K562 (cell line): Measurements from ENCODE around the gene PDIA5. TPM values are rescaled to one million over a fixed set of nuclear protein-coding genes. Genes with fewer than 3 reads are reported as not detected.

Experiments
- ARID2 ChIP-seq: fragments of 450-650 bp; IDR thresholded peaks from 2 replicates; pipeline ENCODE4 v1.6.1; 2017; ENCODE audit warnings: antibody characterized with exemption, mild to moderate bottlenecking
- CBFA2T3 ChIP-seq: fragments of 450-650 bp; IDR thresholded peaks from 2 replicates; pipeline ENCODE4 v1.6.1; 2017
- CREBBP ChIP-seq: IDR thresholded peaks from one replicate; pipeline ENCODE4 v1.6.1; 2012; ENCODE audit warnings: low read depth, mild to moderate bottlenecking, control low read depth, inconsistent platforms, low read length
- DPF2 ChIP-seq: fragments of 450-650 bp; IDR thresholded peaks from 2 replicates; pipeline ENCODE4 v1.6.1; 2016
- EWSR1 ChIP-seq: fragments of 450-650 bp; IDR thresholded peaks from 2 replicates; pipeline ENCODE4 v1.6.1; 2018; ENCODE audit warnings: borderline replicate concordance, mild to moderate bottlenecking, low read depth, moderate library complexity; ENCODE audit not compliant: partially characterized antibody
- GTF2A2 ChIP-seq: IDR thresholded peaks from 2 replicates; pipeline ENCODE4 v1.6.1; 2016; ENCODE audit warnings: mild to moderate bottlenecking, missing genetic modification characterization, missing compliant biosample characterization
- KAT8 ChIP-seq: fragments of 450-650 bp; IDR thresholded peaks from 2 replicates; pipeline ENCODE4 v1.6.1; 2016; ENCODE audit warnings: low read depth, mild to moderate bottlenecking
- LEF1 ChIP-seq: fragments of 450-650 bp; IDR thresholded peaks from 2 replicates; pipeline ENCODE4 v1.6.1; 2016; ENCODE audit warnings: mild to moderate bottlenecking
- PML ChIP-seq: IDR thresholded peaks from 2 replicates; pipeline ENCODE4 v1.6.1; 2012; ENCODE audit warnings: low read length, inconsistent platforms
- POLR2AphosphoS2 ChIP-seq: IDR thresholded peaks from 2 replicates; pipeline ENCODE4 v1.6.1; 2012; ENCODE audit warnings: low read length, improper control_type of control experiment
- PRPF4 ChIP-seq: fragments of 200-400 bp; formaldehyde crosslinking; IDR thresholded peaks from one replicate; pipeline ENCODE4 v1.6.1; 2017; ENCODE audit warnings: low read length, low read depth, mild to moderate bottlenecking; ENCODE audit not compliant: insufficient read depth, poor library complexity, severe bottlenecking
- RBFOX2 ChIP-seq: fragments of 200-400 bp; formaldehyde crosslinking; IDR thresholded peaks from 2 replicates; pipeline ENCODE4 v1.6.1; 2017; ENCODE audit warnings: low read depth, mild to moderate bottlenecking, low read length, moderate library complexity
- RFX7 ChIP-seq: fragments of 250-450 bp; sonication (Bioruptor Pico); IDR thresholded peaks from 2 replicates; pipeline ENCODE4 v1.5.1; 2021; ENCODE audit warnings: mild to moderate bottlenecking
- SLC30A9 ChIP-seq: fragments of 250-450 bp; sonication (Bioruptor Pico); IDR thresholded peaks from 2 replicates; pipeline ENCODE4 v1.8.0; 2022; ENCODE audit warnings: mild to moderate bottlenecking, moderate library complexity
- SOX6 ChIP-seq: fragments of 450-650 bp; IDR thresholded peaks from 2 replicates; pipeline ENCODE4 v1.6.1; 2014; ENCODE audit warnings: mild to moderate bottlenecking
- SP2 ChIP-seq: IDR thresholded peaks from 2 replicates; pipeline ENCODE4 v1.6.1; 2011; ENCODE audit warnings: mild to moderate bottlenecking, low read depth, low read length, moderate library complexity; ENCODE audit not compliant: poor library complexity, severe bottlenecking; ENCODE audit errors: extremely low read depth
- SRF ChIP-seq, 2 experiments: fragments of 250-450, 450-650 bp in 1 of 2; sonication (Bioruptor Pico) in 1 of 2; sonication (generic) in 1 of 2; formaldehyde crosslinking; IDR thresholded peaks; 2 replicates each; pipeline versions ENCODE4 v1.5.0 to v1.5.1; 2020 to 2022; ENCODE audit warnings: mild to moderate bottlenecking in 1 of 2, missing genetic modification reagents in 1 of 2
- ZBTB17 ChIP-seq: fragments of 450-650 bp; formaldehyde crosslinking; IDR thresholded peaks from 2 replicates; pipeline ENCODE4 v1.4.0; 2020; ENCODE audit warnings: mild to moderate bottlenecking
- ZC3H11A ChIP-seq: IDR thresholded peaks from 2 replicates; pipeline ENCODE4 v1.6.1; 2012; ENCODE audit warnings: low read depth, low read length, improper control_type of control experiment
- ZNF174 ChIP-seq: fragments of 250-450 bp; sonication (Bioruptor Pico); IDR thresholded peaks from 2 replicates; pipeline ENCODE4 v1.4.0; 2020; ENCODE audit warnings: mild to moderate bottlenecking
- ZNF212 ChIP-seq: fragments of 450-650 bp; formaldehyde crosslinking; IDR thresholded peaks from 2 replicates; pipeline ENCODE4 v1.4.0; 2020; ENCODE audit warnings: mild to moderate bottlenecking
- ZNF384 ChIP-seq: IDR thresholded peaks from 2 replicates; pipeline ENCODE4 v1.6.1; 2012; ENCODE audit warnings: low read depth, low read length, improper control_type of control experiment
- ZNF76 ChIP-seq: fragments of 250-450 bp; sonication (Bioruptor Pico); IDR thresholded peaks from 2 replicates; pipeline ENCODE4 v1.4.0; 2020; ENCODE audit warnings: mild to moderate bottlenecking, moderate library complexity, borderline replicate concordance
- polyA plus RNA-seq, 8 experiments: library from polyadenylated mRNA; depleted of rRNA in 4 of 8; stranded (reverse) in 5 of 8; unstranded in 3 of 8; fragments of >200 nt; fragmentation: Nextera tagmentation in 2 of 8; fragmentation: Illumina TruSeq in 1 of 8; extraction: Ambion mirVana in 2 of 8; extraction: Trizol in 1 of 8; gene quantifications; 2 replicates each; pipeline versions ENCODE4 v1.2.1 to v1.2.3, GENCODE V29; 2011 to 2014; ENCODE audit warnings: inconsistent platforms in 1 of 8, missing spikeins in 1 of 8
- total RNA-seq, 7 experiments: library from RNA; depleted of rRNA in 6 of 7; stranded (reverse); fragments of >200 nt in 6 of 7; fragmentation: Illumina TruSeq in 2 of 7; extraction: Trizol in 2 of 7; gene quantifications; 2 replicates each; pipeline versions ENCODE4 v1.2.1 to v1.2.3, GENCODE V29; 2011 to 2021; ENCODE audit warnings: low replicate concordance in 1 of 7
- TF ChIP-seq, protein P1 (sequence below): fragments of 250-450 bp; sonication (Bioruptor Pico); IDR thresholded peaks from 2 replicates; pipeline ENCODE4 v1.8.0; 2021; ENCODE audit warnings: borderline replicate concordance, mild to moderate bottlenecking, moderate library complexity; ENCODE audit not compliant: poor library complexity, severe bottlenecking
- TF ChIP-seq, protein P2 (sequence below): conservative IDR thresholded peaks from 2 replicates; pipeline ENCODE4 v1.6.1; 2011; ENCODE audit warnings: low read depth, mild to moderate bottlenecking, low read length; ENCODE audit not compliant: control insufficient read depth
- TF ChIP-seq, protein P3 (sequence below): sonication (generic); formaldehyde crosslinking; IDR thresholded peaks from 2 replicates; pipeline ENCODE4 v1.5.0; 2020; ENCODE audit warnings: missing genetic modification reagents
- TF ChIP-seq, protein P4 (sequence below): fragments of 250-450 bp; sonication (Bioruptor Pico); IDR thresholded peaks from 2 replicates; pipeline ENCODE4 v1.8.0; 2021; ENCODE audit warnings: mild to moderate bottlenecking, moderate library complexity
- TF ChIP-seq, protein P5 (sequence below): sonication (generic); formaldehyde crosslinking; IDR thresholded peaks from 2 replicates; pipeline ENCODE4 v1.8.0; 2022; ENCODE audit warnings: mild to moderate bottlenecking, missing genetic modification reagents

The PDIA5 gene
- total and polyA plus RNA-seq, 9 of the 15 experiments (the other 6 are each of a cell fraction or from before 2014, with no cell fraction given): 3.4 to 31.8 (median 19.6) TPM

DNA sequence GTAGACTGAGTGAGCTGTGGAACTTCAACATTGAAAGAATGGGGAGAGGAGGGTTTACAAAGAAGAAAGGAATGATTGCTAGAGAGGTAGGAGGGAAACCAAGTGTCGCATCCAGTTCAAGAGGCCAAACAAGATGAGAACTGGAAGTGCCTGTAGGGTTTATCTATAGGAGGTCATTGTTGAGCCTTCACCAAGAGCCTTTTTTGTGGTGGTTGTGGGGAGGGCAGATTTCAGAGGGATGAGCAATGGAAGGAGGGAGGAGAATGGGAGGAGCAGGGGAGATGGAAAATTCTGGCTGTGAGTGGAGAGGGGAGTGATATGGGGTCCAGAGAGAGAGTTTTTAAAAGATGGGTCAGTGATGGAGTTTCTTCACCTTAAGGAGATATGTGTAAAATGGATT lies 8.5 kb downstream of the PDIA5 start (continued):
- TF ChIP-seq ZNF384 (peak; percentile 50; the same call in 1 of the 2 replicates), SLC30A9 (CRISPR knock-in tag) (no peak), PML (no peak), POLR2AphosphoS2 (no peak), SP2 (no peak), CBFA2T3 (peak; percentile 29; the same call in 1 of the 2 replicates), SRF (CRISPR knock-in tag; IDR thresholded peaks at IDR 0.05) (no peak), RBFOX2 (no peak), KAT8 (no peak), LEF1 (no peak), CREBBP (no peak), SOX6 (no peak), ZBTB17 (CRISPR knock-in tag) (no peak), ZNF212 (CRISPR knock-in tag) (no peak), DPF2 (0 out of 2 replicates have a peak, but pooled peaks have one; percentile 22), EWSR1 (no peak), GTF2A2 (no peak), ZNF174 (CRISPR knock-in tag) (no peak), ZNF76 (no peak), RFX7 (CRISPR knock-in tag) (no peak), ZC3H11A (no peak), PRPF4 (no peak), ARID2 (no peak)
- TF ChIP-seq, protein P1, sequence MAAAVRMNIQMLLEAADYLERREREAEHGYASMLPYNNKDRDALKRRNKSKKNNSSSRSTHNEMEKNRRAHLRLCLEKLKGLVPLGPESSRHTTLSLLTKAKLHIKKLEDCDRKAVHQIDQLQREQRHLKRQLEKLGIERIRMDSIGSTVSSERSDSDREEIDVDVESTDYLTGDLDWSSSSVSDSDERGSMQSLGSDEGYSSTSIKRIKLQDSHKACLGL: no peak
- TF ChIP-seq, protein P2, sequence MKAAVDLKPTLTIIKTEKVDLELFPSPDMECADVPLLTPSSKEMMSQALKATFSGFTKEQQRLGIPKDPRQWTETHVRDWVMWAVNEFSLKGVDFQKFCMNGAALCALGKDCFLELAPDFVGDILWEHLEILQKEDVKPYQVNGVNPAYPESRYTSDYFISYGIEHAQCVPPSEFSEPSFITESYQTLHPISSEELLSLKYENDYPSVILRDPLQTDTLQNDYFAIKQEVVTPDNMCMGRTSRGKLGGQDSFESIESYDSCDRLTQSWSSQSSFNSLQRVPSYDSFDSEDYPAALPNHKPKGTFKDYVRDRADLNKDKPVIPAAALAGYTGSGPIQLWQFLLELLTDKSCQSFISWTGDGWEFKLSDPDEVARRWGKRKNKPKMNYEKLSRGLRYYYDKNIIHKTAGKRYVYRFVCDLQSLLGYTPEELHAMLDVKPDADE: no peak
- TF ChIP-seq, protein P3, sequence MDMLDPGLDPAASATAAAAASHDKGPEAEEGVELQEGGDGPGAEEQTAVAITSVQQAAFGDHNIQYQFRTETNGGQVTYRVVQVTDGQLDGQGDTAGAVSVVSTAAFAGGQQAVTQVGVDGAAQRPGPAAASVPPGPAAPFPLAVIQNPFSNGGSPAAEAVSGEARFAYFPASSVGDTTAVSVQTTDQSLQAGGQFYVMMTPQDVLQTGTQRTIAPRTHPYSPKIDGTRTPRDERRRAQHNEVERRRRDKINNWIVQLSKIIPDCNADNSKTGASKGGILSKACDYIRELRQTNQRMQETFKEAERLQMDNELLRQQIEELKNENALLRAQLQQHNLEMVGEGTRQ (CRISPR knock-in tag): no peak
- TF ChIP-seq, protein P4, sequence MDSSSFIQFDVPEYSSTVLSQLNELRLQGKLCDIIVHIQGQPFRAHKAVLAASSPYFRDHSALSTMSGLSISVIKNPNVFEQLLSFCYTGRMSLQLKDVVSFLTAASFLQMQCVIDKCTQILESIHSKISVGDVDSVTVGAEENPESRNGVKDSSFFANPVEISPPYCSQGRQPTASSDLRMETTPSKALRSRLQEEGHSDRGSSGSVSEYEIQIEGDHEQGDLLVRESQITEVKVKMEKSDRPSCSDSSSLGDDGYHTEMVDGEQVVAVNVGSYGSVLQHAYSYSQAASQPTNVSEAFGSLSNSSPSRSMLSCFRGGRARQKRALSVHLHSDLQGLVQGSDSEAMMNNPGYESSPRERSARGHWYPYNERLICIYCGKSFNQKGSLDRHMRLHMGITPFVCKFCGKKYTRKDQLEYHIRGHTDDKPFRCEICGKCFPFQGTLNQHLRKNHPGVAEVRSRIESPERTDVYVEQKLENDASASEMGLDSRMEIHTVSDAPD (CRISPR knock-in tag): no peak
- TF ChIP-seq, protein P5, sequence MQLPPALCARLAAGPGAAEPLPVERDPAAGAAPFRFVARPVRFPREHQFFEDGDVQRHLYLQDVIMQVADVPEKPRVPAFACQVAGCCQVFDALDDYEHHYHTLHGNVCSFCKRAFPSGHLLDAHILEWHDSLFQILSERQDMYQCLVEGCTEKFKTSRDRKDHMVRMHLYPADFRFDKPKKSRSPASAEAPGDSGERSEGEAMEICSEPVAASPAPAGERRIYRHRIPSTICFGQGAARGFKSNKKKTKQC (CRISPR knock-in tag): no peak
